Panc1 (cell line): Measurements from ENCODE around the gene SH2D3C. TPM values are rescaled to one million over a fixed set of nuclear protein-coding genes. Genes with fewer than 3 reads are reported as not detected.

Experiments used
- ATAC-seq: fragments of 200-7000 bp; cut with Tn5 transposase; 2 replicates; pipeline ENCODE4 v1.9.1; 2020; ENCODE audit warnings: mild to moderate bottlenecking, moderate library complexity
- BruUV-seq: library from RNA; stranded (reverse); fragments of 400-500 nt; replicated peaks from 2 replicates; lab custom pipeline; 2021; lab: Mats Ljungman, UMichigan
- CTCF ChIA-PET: fragments of 300-600 bp; sonication (Branson Sonifier 250); formaldehyde crosslinking; loops from one replicate; lab custom pipeline; 2022; ENCODE audit warnings: antibody characterized with exemption; lab: Charles Lee
- POLR2A ChIA-PET: fragments of 300-600 bp; sonication (Branson Sonifier 250); formaldehyde crosslinking; loops from one replicate; lab custom pipeline; 2022; ENCODE audit warnings: antibody characterized with exemption; lab: Charles Lee
- DNase-seq: peaks from one replicate; pipeline ENCODE4 v3.0.0-alpha.2; 2010; ENCODE audit warnings: low read depth, low spot score
- H3K27ac ChIP-seq: 2 replicates; pipeline ENCODE4 v1.5.1; 2011; ENCODE audit warnings: mild to moderate bottlenecking, low read length, inconsistent platforms
- H3K27me3 ChIP-seq: fragments of 200-500 bp; sonication (Bioruptor generic); 2 replicates; pipeline ENCODE4 v1.6.0; 2014; ENCODE audit warnings: low read length, inconsistent platforms; ENCODE audit not compliant: control insufficient read depth, insufficient read depth
- H3K36me3 ChIP-seq: fragments of 200-500 bp; sonication (Bioruptor generic); 2 replicates; pipeline ENCODE4 v1.5.1; 2014; ENCODE audit warnings: inconsistent platforms, mild to moderate bottlenecking, low read length, moderate library complexity; ENCODE audit not compliant: control insufficient read depth, insufficient read depth
- H3K4me1 ChIP-seq: 2 replicates; pipeline ENCODE4 v1.5.1; 2011; ENCODE audit warnings: inconsistent platforms, mild to moderate bottlenecking, low read length, moderate library complexity; ENCODE audit not compliant: control insufficient read depth, insufficient read depth
- H3K4me3 ChIP-seq, 2 experiments: 2 replicates each; pipeline ENCODE4 v1.5.1; 2011 to 2012; ENCODE audit warnings: low read depth in 2 of 2, low read length in 2 of 2, mild to moderate bottlenecking in 2 of 2, inconsistent platforms in 1 of 2, moderate library complexity in 1 of 2
- H3K9me3 ChIP-seq: fragments of 200-500 bp; sonication (Bioruptor generic); 2 replicates; pipeline ENCODE4 v1.5.1; 2014; ENCODE audit warnings: low read depth, mild to moderate bottlenecking, inconsistent platforms, low read length, moderate library complexity; ENCODE audit not compliant: control insufficient read depth, insufficient read depth
- CTCF ChIP-seq: fragments of 450-650 bp; IDR thresholded peaks from 2 replicates; pipeline ENCODE4 v1.5.1; 2017; ENCODE audit warnings: mild to moderate bottlenecking
- POLR2AphosphoS5 ChIP-seq: IDR thresholded peaks from 2 replicates; pipeline ENCODE4 v1.6.1; 2012; ENCODE audit warnings: mild to moderate bottlenecking, low read depth, low read length, moderate library complexity
- REST ChIP-seq, 2 experiments: IDR thresholded peaks; 2 replicates each; pipeline ENCODE4 v1.6.1; 2011 to 2012; ENCODE audit warnings: low read depth in 2 of 2, control low read depth in 1 of 2, low read length in 1 of 2, mild to moderate bottlenecking in 1 of 2, moderate library complexity in 1 of 2; ENCODE audit not compliant: insufficient read depth in 1 of 2
- SIN3A ChIP-seq: IDR thresholded peaks from 2 replicates; pipeline ENCODE4 v1.6.1; 2012; ENCODE audit warnings: low read depth, mild to moderate bottlenecking, low read length, moderate library complexity, borderline replicate concordance; ENCODE audit not compliant: insufficient read depth
- TCF7L2 ChIP-seq: IDR thresholded peaks from 2 replicates; pipeline ENCODE4 v1.6.1; 2011; ENCODE audit warnings: mild to moderate bottlenecking, low read depth, low read length, inconsistent platforms
- in situ Hi-C: cut with HindIII; loops from 2 replicates; pipeline ENCODE4 v1.10.0; 2016; ENCODE audit warnings: low sequenced_read_pairs, low pct_unique_long_range_greater_than_20kb
- intact Hi-C: fragments of 100-400 bp; cut with micrococcal nuclease; formaldehyde crosslinking; loops from one replicate; pipeline ENCODE4 v1.10.0; 2022; ENCODE audit not compliant: unreplicated experiment
- total RNA-seq: library from RNA; stranded (reverse); gene quantifications from one replicate; pipeline ENCODE4 v1.2.1, GENCODE V29; 2021; ENCODE audit not compliant: unreplicated experiment

SH2D3C gene
- total RNA-seq, 1 experiment from 2014 or later = 0.49 TPM

- CTCF ChIA-PET = no interaction called here
- no TSS peak for BruUV-seq
- POLR2A ChIA-PET = no interaction called here
- in situ Hi-C loops = no loop called here
- Histone ChIP-seq H3K27me3 (no peaks in the 10 kb centered on the region), H3K9me3 (no peaks in the 10 kb centered on the region), H3K36me3 (no peaks in the 10 kb centered on the region), H3K4me1 (no peaks in the 10 kb centered on the region; the same call in 1 of the 2 replicates), H3K27ac (no peak overlapping the region), H3K4me3 (no peak overlapping the region)
- no peak for ATAC-seq
- intact Hi-C loops = no loop called here
- no peak for TF ChIP-seq CTCF
- no peak for TF ChIP-seq POLR2AphosphoS5
- no peak for TF ChIP-seq REST (IDR thresholded peaks at IDR 0.05; ENCODE audit: insufficient read depth in 1 of 2, low read depth in 2 of 2, low read length in 1 of 2)
- no peak for TF ChIP-seq SIN3A
- no peak for TF ChIP-seq TCF7L2
- DNase-seq = no peak
Observed at GRCh38 chr9:127780126-127780885, 1.8 kb upstream of the SH2D3C start.

- TF ChIP-seq POLR2AphosphoS5 (no peak), REST (IDR thresholded peaks at IDR 0.05; ENCODE audit: insufficient read depth in 1 of 2, low read depth in 2 of 2, low read length in 1 of 2) (no peak), SIN3A (no peak), TCF7L2 (no peak), CTCF (no peak)
- ATAC-seq = peak; percentile 27; the same call in 1 of the 2 replicates
- Histone ChIP-seq H3K36me3 (no peaks in the 10 kb centered on the region), H3K4me1 (no peaks in the 10 kb centered on the region; the same call in 1 of the 2 replicates), H3K27ac (peak overlapping the region; percentile 29; the same call in 1 of the 2 replicates), H3K27me3 (no peaks in the 10 kb centered on the region), H3K4me3 (no peak overlapping the region), H3K9me3 (no peaks in the 10 kb centered on the region)
- intact Hi-C loops (no loop called here), in situ Hi-C loops (no loop called here)
- ChIA-PET POLR2A (no interaction called here), CTCF (no interaction called here)
- no peak for DNase-seq
- no TSS peak for BruUV-seq
Observed at GRCh38 chr9:127779136-127779981, 893 bp upstream of the SH2D3C start.
